ENCODE data around the gene BCR.

DNA sequence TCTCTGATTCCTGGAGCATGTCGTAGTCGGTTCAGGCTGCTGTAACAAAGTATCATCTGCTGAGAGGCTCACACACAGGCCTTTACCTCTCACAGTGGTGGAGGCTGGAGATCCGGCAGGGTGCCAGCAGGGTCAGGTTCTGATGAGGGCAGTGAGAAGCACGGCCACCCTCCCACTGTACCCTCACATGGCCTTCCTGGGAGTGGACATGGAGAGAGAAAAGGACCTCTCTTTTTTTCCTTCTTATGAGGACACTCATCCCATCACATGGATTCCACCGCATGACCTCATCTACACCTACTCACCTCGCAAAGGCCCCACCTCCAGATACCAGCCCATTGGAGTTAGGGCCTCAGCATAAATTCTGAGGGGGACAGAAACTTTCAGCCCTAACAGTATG lies 99.5 kb downstream of the BCR start:
- TF ChIP-seq, protein P1, sequence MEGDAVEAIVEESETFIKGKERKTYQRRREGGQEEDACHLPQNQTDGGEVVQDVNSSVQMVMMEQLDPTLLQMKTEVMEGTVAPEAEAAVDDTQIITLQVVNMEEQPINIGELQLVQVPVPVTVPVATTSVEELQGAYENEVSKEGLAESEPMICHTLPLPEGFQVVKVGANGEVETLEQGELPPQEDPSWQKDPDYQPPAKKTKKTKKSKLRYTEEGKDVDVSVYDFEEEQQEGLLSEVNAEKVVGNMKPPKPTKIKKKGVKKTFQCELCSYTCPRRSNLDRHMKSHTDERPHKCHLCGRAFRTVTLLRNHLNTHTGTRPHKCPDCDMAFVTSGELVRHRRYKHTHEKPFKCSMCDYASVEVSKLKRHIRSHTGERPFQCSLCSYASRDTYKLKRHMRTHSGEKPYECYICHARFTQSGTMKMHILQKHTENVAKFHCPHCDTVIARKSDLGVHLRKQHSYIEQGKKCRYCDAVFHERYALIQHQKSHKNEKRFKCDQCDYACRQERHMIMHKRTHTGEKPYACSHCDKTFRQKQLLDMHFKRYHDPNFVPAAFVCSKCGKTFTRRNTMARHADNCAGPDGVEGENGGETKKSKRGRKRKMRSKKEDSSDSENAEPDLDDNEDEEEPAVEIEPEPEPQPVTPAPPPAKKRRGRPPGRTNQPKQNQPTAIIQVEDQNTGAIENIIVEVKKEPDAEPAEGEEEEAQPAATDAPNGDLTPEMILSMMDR (IDR thresholded peaks at IDR 0.05) = no peak
- TF ChIP-seq POLR2A (IDR thresholded peaks at IDR 0.05) (no peak), POLR2AphosphoS5 (IDR thresholded peaks at IDR 0.05) (no peak)
